Uterus (tissue), 4 donors: ENCODE results near the gene ADGRL3. TPM values are rescaled to one million over a fixed set of nuclear protein-coding genes. Genes with fewer than 3 reads are reported as not detected.
"Not testable (repeated sequence)": the region's sequence is repeated elsewhere in the genome, so short reads cannot be mapped to it uniquely, and the experiment has no call there.

Experiments used
- DNase-seq, 2 donors: peaks; one replicate each; pipeline ENCODE4 v3.0.0-alpha.2; 2019 to 2020
- H3K27ac ChIP-seq, 2 donors: fragments of 200-600 bp; sonication (generic); 1 replicate in 1 of 2; 2 replicates in 1 of 2; pipeline ENCODE4 v1.5.1; 2016 to 2018
- H3K27me3 ChIP-seq, 2 donors: fragments of 200-600 bp; sonication (generic); one replicate each; pipeline ENCODE4 v1.5.1; 2018 to 2019; ENCODE audit warnings: control low read depth in 1 of 2
- H3K36me3 ChIP-seq, 2 donors: fragments of 200-600 bp; sonication (generic); one replicate each; pipeline ENCODE4 v1.5.1; 2019; ENCODE audit warnings: control low read depth in 1 of 2
- H3K4me1 ChIP-seq, 2 donors: fragments of 200-600 bp; sonication (generic); one replicate each; pipeline ENCODE4 v1.5.1; 2018 to 2019; ENCODE audit warnings: control low read depth in 1 of 2
- H3K4me3 ChIP-seq, 2 donors: fragments of 200-600 bp; sonication (generic); 1 replicate in 1 of 2; 2 replicates in 1 of 2; pipeline ENCODE4 v1.5.1; 2018 to 2019; ENCODE audit warnings: mild to moderate bottlenecking in 1 of 2
- H3K9me3 ChIP-seq, 2 donors: fragments of 200-600 bp; sonication (generic); one replicate each; pipeline ENCODE4 v1.5.1; 2019; ENCODE audit warnings: control low read depth in 1 of 2
- CTCF ChIP-seq, 4 experiments: fragments of 200-600 bp in 2 of 4; fragments of 450-650 bp in 2 of 4; sonication (generic) in 2 of 4; IDR thresholded peaks; one replicate each; pipeline ENCODE4 v1.5.1; 2016 to 2019; ENCODE audit warnings: antibody characterized with exemption in 4 of 4, mild to moderate bottlenecking in 2 of 4, moderate library complexity in 1 of 4
- POLR2A ChIP-seq, 2 donors: fragments of 450-650 bp; IDR thresholded peaks; one replicate each; pipeline ENCODE4 v1.6.1; 2016; ENCODE audit warnings: antibody characterized with exemption in 2 of 2, mild to moderate bottlenecking in 1 of 2, moderate library complexity in 1 of 2
- intact Hi-C: fragments of 100-400 bp; cut with DNase I; formaldehyde crosslinking; loops from one replicate; pipeline ENCODE4 v1.15.1; 2023; ENCODE audit warnings: low total_unique reads
- total RNA-seq, 4 donors: library from RNA; depleted of rRNA in 3 of 4; stranded (reverse); fragments of >200 nt in 3 of 4; gene quantifications; one replicate each; pipeline versions ENCODE4 v1.1.0 to v1.2.4, GENCODE V29; 2014 to 2023
- donor health status: DM: yes; HTN: yes; CAD: no.

The ADGRL3 gene
- total RNA-seq, 4 donors from 2014 or later: 31.5 to 411 (median 74.3) TPM

DNA sequence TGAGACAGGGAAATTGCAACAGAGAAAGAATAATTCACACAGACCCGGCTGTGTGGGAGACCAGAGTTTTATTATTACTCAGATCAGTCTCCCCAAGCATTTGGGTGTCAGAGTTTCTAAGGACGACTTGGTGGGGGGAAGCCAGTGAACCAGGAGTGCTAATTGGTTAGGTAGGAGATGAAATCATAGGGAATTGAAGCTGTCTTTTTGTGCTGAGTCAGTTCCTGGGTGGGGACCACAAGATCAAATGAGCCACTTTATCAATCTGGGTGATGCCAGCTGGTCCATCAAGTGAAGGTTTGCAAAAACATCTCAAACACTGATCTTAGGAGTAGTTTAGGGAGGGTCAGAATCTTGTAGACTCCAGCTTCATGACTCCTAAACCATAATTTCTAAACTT is 560.7 kb downstream of the ADGRL3 start:
- Histone ChIP-seq H3K4me3 (no peak overlapping the region), H3K27ac (no peak overlapping the region), H3K4me1 (no peaks in the 10 kb centered on the region), H3K9me3 (no peaks in the 10 kb centered on the region), H3K27me3 (no peaks in the 10 kb centered on the region), H3K36me3 (no peaks in the 10 kb centered on the region)
- TF ChIP-seq POLR2A (IDR thresholded peaks at IDR 0.05) (no peak), CTCF (IDR thresholded peaks at IDR 0.05) (no peak)
- no peak for DNase-seq
- intact Hi-C loops: no loop called here

- no peaks in the 10 kb centered on the region for H3K36me3 ChIP-seq
- no peak overlapping the region for H3K27ac ChIP-seq
- intact Hi-C loops: no loop called here
- H3K9me3 ChIP-seq: no peaks in the 10 kb centered on the region
- H3K27me3 ChIP-seq: no peaks in the 10 kb centered on the region
- no peak for TF ChIP-seq POLR2A (IDR thresholded peaks at IDR 0.05)
- TF ChIP-seq CTCF (IDR thresholded peaks at IDR 0.05): no peak
- H3K4me3 ChIP-seq: no peak overlapping the region
- no peaks in the 10 kb centered on the region for H3K4me1 ChIP-seq
- DNase-seq: no peak
Measured at GRCh38 chr4:61762722-61763627, 562.8 kb downstream of the ADGRL3 start.

DNA sequence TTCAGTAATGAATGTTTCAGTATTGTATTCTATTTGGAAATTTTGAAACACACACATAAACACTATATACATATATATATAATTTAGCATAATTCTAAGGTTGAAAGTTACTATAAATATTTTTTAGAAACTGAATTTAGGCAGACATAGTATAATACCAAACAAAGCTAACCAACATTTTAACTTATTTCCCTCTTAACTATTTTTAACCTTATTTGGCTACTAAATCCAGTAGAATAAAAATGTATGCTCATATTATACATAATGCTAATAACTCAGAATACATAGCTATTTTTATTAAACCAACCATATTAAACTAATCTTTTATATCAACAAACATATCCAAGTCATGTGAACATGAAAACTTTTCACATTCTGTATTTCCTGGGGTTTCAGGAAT is 563.6 kb downstream of the ADGRL3 start:
- intact Hi-C loops: no loop called here
- TF ChIP-seq CTCF (IDR thresholded peaks at IDR 0.05) (no peak), POLR2A (IDR thresholded peaks at IDR 0.05) (no peak)
- Histone ChIP-seq H3K9me3 (no peaks in the 10 kb centered on the region), H3K27ac (no peak overlapping the region), H3K4me3 (no peak overlapping the region), H3K4me1 (no peaks in the 10 kb centered on the region), H3K27me3 (no peaks in the 10 kb centered on the region), H3K36me3 (no peaks in the 10 kb centered on the region)
- no peak for DNase-seq

DNA sequence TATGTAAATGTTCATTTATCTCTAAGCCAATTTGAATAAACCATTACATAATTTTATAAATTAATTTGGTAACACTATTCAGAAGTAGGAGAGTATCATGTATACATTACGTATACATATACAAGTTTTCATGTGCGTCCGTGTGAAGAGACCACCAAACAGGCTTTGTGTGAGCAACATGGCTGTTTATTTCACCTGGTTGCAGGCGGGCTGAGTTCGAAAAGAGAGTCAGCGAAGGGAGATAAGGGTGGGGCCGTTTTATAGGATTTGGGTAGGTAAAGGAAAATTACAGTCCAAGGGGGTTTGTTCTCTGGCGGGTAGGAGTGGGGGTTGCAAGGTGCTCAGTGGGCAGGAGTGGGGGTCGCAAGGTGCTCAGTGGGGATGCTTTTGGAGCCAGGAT is 564.0 kb downstream of the ADGRL3 start:
- H3K4me1 ChIP-seq, H3K27ac ChIP-seq, H3K9me3 ChIP-seq, H3K36me3 ChIP-seq, H3K27me3 ChIP-seq, H3K4me3 ChIP-seq, DNase-seq, intact Hi-C loops: not testable (repeated sequence)

- H3K9me3 ChIP-seq, H3K36me3 ChIP-seq, intact Hi-C loops, H3K4me1 ChIP-seq, H3K27ac ChIP-seq, H3K4me3 ChIP-seq, DNase-seq, H3K27me3 ChIP-seq: not testable (repeated sequence)
Measured at GRCh38 chr4:61769444-61770167, 569.5 kb downstream of the ADGRL3 start.

DNA sequence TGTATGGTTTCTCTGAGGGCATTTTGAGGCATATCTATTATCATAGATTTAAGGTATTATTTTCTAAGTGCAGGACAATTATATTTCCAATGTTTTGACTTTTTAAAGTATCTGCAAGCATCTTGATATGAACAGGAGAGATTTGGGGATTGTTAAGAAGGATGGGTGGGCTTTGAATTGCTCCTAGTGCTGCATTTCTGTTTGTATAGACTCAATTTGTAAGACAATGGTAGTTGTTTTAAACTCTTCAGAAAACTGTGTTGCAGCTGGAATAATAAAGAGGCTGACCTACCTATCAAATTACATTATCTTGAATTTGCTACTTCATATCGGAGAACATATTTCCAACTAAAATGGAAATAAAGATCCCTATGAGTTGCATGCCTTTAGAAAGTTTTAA is 570.3 kb downstream of the ADGRL3 start:
- H3K27me3 ChIP-seq: no peaks in the 10 kb centered on the region
- DNase-seq: no peak
- H3K4me3 ChIP-seq: no peak overlapping the region
- H3K36me3 ChIP-seq: no peaks in the 10 kb centered on the region
- no peaks in the 10 kb centered on the region for H3K9me3 ChIP-seq
- H3K4me1 ChIP-seq: no peaks in the 10 kb centered on the region
- H3K27ac ChIP-seq: no peak overlapping the region
- intact Hi-C loops: no loop called here
- TF ChIP-seq CTCF (IDR thresholded peaks at IDR 0.05): no peak
- TF ChIP-seq POLR2A (IDR thresholded peaks at IDR 0.05): no peak
